Panc1 (cell line): ENCODE measurements around the gene GAMT. TPM values are rescaled to one million over a fixed set of nuclear protein-coding genes. Genes with fewer than 3 reads are reported as not detected.

ENCODE experiments used
- ATAC-seq: fragments of 200-7000 bp; cut with Tn5 transposase; 2 replicates; pipeline ENCODE4 v1.9.1; 2020; ENCODE audit warnings: mild to moderate bottlenecking, moderate library complexity
- BruUV-seq: library from RNA; stranded (reverse); fragments of 400-500 nt; replicated peaks from 2 replicates; lab custom pipeline; 2021; lab: Mats Ljungman, UMichigan
- CTCF ChIA-PET: fragments of 300-600 bp; sonication (Branson Sonifier 250); formaldehyde crosslinking; loops from one replicate; lab custom pipeline; 2022; ENCODE audit warnings: antibody characterized with exemption; lab: Charles Lee
- POLR2A ChIA-PET: fragments of 300-600 bp; sonication (Branson Sonifier 250); formaldehyde crosslinking; loops from one replicate; lab custom pipeline; 2022; ENCODE audit warnings: antibody characterized with exemption; lab: Charles Lee
- DNase-seq: peaks from one replicate; pipeline ENCODE4 v3.0.0-alpha.2; 2010; ENCODE audit warnings: low read depth, low spot score
- H3K27ac ChIP-seq: 2 replicates; pipeline ENCODE4 v1.5.1; 2011; ENCODE audit warnings: mild to moderate bottlenecking, low read length, inconsistent platforms
- H3K27me3 ChIP-seq: fragments of 200-500 bp; sonication (Bioruptor generic); 2 replicates; pipeline ENCODE4 v1.6.0; 2014; ENCODE audit warnings: low read length, inconsistent platforms; ENCODE audit not compliant: control insufficient read depth, insufficient read depth
- H3K36me3 ChIP-seq: fragments of 200-500 bp; sonication (Bioruptor generic); 2 replicates; pipeline ENCODE4 v1.5.1; 2014; ENCODE audit warnings: inconsistent platforms, mild to moderate bottlenecking, low read length, moderate library complexity; ENCODE audit not compliant: control insufficient read depth, insufficient read depth
- H3K4me1 ChIP-seq: 2 replicates; pipeline ENCODE4 v1.5.1; 2011; ENCODE audit warnings: inconsistent platforms, mild to moderate bottlenecking, low read length, moderate library complexity; ENCODE audit not compliant: control insufficient read depth, insufficient read depth
- H3K4me3 ChIP-seq, 2 experiments: 2 replicates each; pipeline ENCODE4 v1.5.1; 2011 to 2012; ENCODE audit warnings: low read depth in 2 of 2, low read length in 2 of 2, mild to moderate bottlenecking in 2 of 2, inconsistent platforms in 1 of 2, moderate library complexity in 1 of 2
- H3K9me3 ChIP-seq: fragments of 200-500 bp; sonication (Bioruptor generic); 2 replicates; pipeline ENCODE4 v1.5.1; 2014; ENCODE audit warnings: low read depth, mild to moderate bottlenecking, inconsistent platforms, low read length, moderate library complexity; ENCODE audit not compliant: control insufficient read depth, insufficient read depth
- POLR2AphosphoS5 ChIP-seq: IDR thresholded peaks from 2 replicates; pipeline ENCODE4 v1.6.1; 2012; ENCODE audit warnings: mild to moderate bottlenecking, low read depth, low read length, moderate library complexity
- SIN3A ChIP-seq: IDR thresholded peaks from 2 replicates; pipeline ENCODE4 v1.6.1; 2012; ENCODE audit warnings: low read depth, mild to moderate bottlenecking, low read length, moderate library complexity, borderline replicate concordance; ENCODE audit not compliant: insufficient read depth
- TCF7L2 ChIP-seq: IDR thresholded peaks from 2 replicates; pipeline ENCODE4 v1.6.1; 2011; ENCODE audit warnings: mild to moderate bottlenecking, low read depth, low read length, inconsistent platforms
- in situ Hi-C: cut with HindIII; loops from 2 replicates; pipeline ENCODE4 v1.10.0; 2016; ENCODE audit warnings: low sequenced_read_pairs, low pct_unique_long_range_greater_than_20kb
- intact Hi-C: fragments of 100-400 bp; cut with micrococcal nuclease; formaldehyde crosslinking; loops from one replicate; pipeline ENCODE4 v1.10.0; 2022; ENCODE audit not compliant: unreplicated experiment
- total RNA-seq: library from RNA; stranded (reverse); gene quantifications from one replicate; pipeline ENCODE4 v1.2.1, GENCODE V29; 2021; ENCODE audit not compliant: unreplicated experiment
- TF ChIP-seq, protein P1 (sequence below), 2 experiments: IDR thresholded peaks; 2 replicates each; pipeline ENCODE4 v1.6.1; 2011 to 2012; ENCODE audit warnings: low read depth in 2 of 2, control low read depth in 1 of 2, low read length in 1 of 2, mild to moderate bottlenecking in 1 of 2, moderate library complexity in 1 of 2; ENCODE audit not compliant: insufficient read depth in 1 of 2
- TF ChIP-seq, protein P2 (sequence below): fragments of 450-650 bp; IDR thresholded peaks from 2 replicates; pipeline ENCODE4 v1.5.1; 2017; ENCODE audit warnings: mild to moderate bottlenecking

The GAMT gene
- total RNA-seq, 1 experiment from 2014 or later: 21.2 TPM

DNA sequence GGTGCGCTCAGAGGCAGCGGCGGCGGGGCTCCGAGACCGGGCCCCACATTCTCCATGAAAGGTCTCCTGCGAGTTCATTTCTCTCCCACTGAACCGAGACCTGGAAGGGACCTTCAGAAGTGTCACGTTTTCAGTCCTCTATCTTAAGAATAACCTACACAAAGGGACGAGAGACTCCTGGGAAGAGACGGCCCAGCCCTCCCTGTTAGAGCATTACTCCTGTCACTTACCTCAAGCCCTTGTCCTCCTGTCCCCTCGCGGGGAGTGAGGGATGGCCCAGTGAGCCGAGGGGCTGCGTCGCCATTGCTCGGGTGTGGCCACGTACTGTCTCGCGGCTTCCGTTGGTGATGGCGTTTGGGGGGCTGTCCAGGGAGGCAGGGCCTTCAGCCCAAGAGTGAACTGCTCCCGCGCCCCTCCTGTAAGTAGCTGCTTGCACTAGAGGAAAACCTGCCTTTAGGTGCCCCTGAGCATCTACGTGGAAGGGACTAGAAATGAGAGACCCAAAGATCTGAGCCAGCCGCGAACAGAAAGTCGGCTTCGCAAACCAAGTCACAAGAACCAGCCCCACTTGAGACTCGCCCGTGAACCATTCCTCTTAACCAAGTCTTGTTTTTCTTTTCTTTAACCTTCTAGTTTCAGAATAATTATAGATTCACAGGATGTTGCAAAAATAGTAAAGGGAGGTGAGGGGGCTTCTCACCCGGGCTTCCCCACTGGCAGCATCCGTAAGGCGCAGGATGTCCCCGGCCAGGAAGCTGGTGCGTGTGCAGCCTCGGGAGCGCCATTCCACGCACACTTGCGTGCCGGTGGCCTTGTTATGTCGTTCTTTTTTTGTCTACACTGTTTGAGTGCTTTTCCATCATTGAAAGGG is 38.7 kb downstream of the GAMT start:
- Histone ChIP-seq H3K36me3 (peaks cover 6% of the 10 kb centered on the region), H3K27ac (no peak overlapping the region), H3K9me3 (no peaks in the 10 kb centered on the region), H3K4me3 (no peak overlapping the region), H3K27me3 (no peaks in the 10 kb centered on the region), H3K4me1 (no peaks in the 10 kb centered on the region)
- ChIA-PET POLR2A (no interaction called here), CTCF (no interaction called here)
- in situ Hi-C loops: no loop called here
- no TSS peak for BruUV-seq
- DNase-seq (no peak), ATAC-seq (no peak)
- intact Hi-C loops: no loop called here
- TF ChIP-seq TCF7L2: no peak
- TF ChIP-seq, protein P1, sequence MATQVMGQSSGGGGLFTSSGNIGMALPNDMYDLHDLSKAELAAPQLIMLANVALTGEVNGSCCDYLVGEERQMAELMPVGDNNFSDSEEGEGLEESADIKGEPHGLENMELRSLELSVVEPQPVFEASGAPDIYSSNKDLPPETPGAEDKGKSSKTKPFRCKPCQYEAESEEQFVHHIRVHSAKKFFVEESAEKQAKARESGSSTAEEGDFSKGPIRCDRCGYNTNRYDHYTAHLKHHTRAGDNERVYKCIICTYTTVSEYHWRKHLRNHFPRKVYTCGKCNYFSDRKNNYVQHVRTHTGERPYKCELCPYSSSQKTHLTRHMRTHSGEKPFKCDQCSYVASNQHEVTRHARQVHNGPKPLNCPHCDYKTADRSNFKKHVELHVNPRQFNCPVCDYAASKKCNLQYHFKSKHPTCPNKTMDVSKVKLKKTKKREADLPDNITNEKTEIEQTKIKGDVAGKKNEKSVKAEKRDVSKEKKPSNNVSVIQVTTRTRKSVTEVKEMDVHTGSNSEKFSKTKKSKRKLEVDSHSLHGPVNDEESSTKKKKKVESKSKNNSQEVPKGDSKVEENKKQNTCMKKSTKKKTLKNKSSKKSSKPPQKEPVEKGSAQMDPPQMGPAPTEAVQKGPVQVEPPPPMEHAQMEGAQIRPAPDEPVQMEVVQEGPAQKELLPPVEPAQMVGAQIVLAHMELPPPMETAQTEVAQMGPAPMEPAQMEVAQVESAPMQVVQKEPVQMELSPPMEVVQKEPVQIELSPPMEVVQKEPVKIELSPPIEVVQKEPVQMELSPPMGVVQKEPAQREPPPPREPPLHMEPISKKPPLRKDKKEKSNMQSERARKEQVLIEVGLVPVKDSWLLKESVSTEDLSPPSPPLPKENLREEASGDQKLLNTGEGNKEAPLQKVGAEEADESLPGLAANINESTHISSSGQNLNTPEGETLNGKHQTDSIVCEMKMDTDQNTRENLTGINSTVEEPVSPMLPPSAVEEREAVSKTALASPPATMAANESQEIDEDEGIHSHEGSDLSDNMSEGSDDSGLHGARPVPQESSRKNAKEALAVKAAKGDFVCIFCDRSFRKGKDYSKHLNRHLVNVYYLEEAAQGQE (IDR thresholded peaks at IDR 0.05; ENCODE audit: insufficient read depth in 1 of 2, low read depth in 2 of 2, low read length in 1 of 2): no peak
- TF ChIP-seq POLR2AphosphoS5: no peak
- TF ChIP-seq SIN3A: no peak
- TF ChIP-seq, protein P2, sequence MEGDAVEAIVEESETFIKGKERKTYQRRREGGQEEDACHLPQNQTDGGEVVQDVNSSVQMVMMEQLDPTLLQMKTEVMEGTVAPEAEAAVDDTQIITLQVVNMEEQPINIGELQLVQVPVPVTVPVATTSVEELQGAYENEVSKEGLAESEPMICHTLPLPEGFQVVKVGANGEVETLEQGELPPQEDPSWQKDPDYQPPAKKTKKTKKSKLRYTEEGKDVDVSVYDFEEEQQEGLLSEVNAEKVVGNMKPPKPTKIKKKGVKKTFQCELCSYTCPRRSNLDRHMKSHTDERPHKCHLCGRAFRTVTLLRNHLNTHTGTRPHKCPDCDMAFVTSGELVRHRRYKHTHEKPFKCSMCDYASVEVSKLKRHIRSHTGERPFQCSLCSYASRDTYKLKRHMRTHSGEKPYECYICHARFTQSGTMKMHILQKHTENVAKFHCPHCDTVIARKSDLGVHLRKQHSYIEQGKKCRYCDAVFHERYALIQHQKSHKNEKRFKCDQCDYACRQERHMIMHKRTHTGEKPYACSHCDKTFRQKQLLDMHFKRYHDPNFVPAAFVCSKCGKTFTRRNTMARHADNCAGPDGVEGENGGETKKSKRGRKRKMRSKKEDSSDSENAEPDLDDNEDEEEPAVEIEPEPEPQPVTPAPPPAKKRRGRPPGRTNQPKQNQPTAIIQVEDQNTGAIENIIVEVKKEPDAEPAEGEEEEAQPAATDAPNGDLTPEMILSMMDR: no peak

DNA sequence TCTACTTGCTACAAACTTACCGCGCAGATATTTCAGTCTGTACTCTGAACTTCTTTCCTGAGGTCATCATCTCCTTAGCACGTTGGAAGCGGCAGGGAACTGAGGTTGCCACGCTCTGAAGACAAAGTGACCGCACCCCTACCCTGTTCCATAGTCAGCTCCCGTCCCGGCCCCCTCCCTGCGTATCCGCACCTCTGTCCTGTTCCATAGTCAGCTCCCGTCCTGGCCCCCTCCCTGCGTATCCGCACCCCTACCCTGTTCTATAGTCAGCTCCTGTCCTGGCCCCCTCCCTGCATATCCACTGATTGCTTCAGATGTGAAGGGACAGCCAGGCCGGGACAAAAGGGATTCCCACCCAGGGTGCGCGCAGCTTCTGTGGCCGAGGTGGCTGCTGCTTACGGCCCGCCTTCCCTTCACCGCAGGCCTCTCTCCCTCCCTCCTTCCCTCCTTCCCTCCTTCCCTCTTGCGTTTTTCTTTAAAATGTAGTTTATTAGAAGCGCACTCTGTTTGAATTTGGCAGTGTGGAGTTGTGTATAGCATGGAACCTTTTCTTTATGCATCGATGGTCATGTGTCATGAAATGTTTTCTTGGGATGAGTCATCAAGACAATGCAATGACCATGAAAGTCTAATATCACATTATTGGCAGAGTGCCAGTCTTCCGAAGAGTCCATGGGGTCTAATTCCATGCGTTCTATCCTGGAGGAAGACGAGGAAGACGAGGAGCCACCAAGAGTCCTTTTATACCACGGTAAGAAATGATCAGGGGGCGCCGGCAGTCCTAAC is 39.5 kb downstream of the GAMT start:
- intact Hi-C loops: no loop called here

More for the DNA sequence above, 39.5 kb downstream of the GAMT start:
- ATAC-seq: no peak
- POLR2A ChIA-PET: no interaction called here
- in situ Hi-C loops: no loop called here
- Histone ChIP-seq H3K27me3 (no peaks in the 10 kb centered on the region), H3K27ac (no peak overlapping the region), H3K4me3 (no peak overlapping the region), H3K36me3 (peaks cover 7% of the 10 kb centered on the region), H3K9me3 (no peaks in the 10 kb centered on the region), H3K4me1 (no peaks in the 10 kb centered on the region)
- TF ChIP-seq, protein P2: no peak
- no peak for TF ChIP-seq TCF7L2
- no peak for TF ChIP-seq SIN3A
- TF ChIP-seq, protein P1 (IDR thresholded peaks at IDR 0.05; ENCODE audit: insufficient read depth in 1 of 2, low read depth in 2 of 2, low read length in 1 of 2): no peak
- TF ChIP-seq POLR2AphosphoS5: no peak
- DNase-seq: no peak
- CTCF ChIA-PET: no interaction called here
- no TSS peak for BruUV-seq
